T-helper 17 cell (primary cell): ENCODE measurements around the gene RPTOR. TPM values are rescaled to one million over a fixed set of nuclear protein-coding genes. Genes with fewer than 3 reads are reported as not detected.
"Not testable (repeated sequence)": the region's sequence is repeated elsewhere in the genome, so short reads cannot be mapped to it uniquely, and the experiment has no call there.

Experiments
- ATAC-seq: fragments of 150-1000 bp; cut with Tn5 transposase; 2 replicates; pipeline ENCODE4 v1.10.0; 2021; ENCODE audit warnings: mild to moderate bottlenecking, moderate library complexity
- DNase-seq, 3 donors: peaks; one replicate each; pipeline versions ENCODE4 v3.0.0 to v3.0.0-alpha.2; 2020 to 2021
- H3K9me3 ChIP-seq: one replicate; pipeline ENCODE4 v1.7.0; 2013; ENCODE audit warnings: low read length, mild to moderate bottlenecking; ENCODE audit not compliant: control insufficient read depth, poor library complexity, severe bottlenecking
- H3K27ac Mint-ChIP-seq: one replicate; pipeline ENCODE4 v1.8.0; 2022; ENCODE audit warnings: mild to moderate bottlenecking, moderate library complexity, mixed read lengths
- H3K27me3 Mint-ChIP-seq: one replicate; pipeline ENCODE4 v1.8.0; 2022; ENCODE audit warnings: mixed read lengths
- H3K36me3 Mint-ChIP-seq: one replicate; pipeline ENCODE4 v1.8.0; 2022; ENCODE audit warnings: low read depth, mixed read lengths
- H3K4me1 Mint-ChIP-seq: one replicate; pipeline ENCODE4 v1.8.0; 2022; ENCODE audit warnings: mild to moderate bottlenecking, mixed read lengths
- H3K4me3 Mint-ChIP-seq: one replicate; pipeline ENCODE4 v1.8.0; 2022; ENCODE audit warnings: mild to moderate bottlenecking, moderate library complexity, mixed read lengths
- total RNA-seq, 4 donors: library from RNA in 2 of 4; stranded (reverse) in 2 of 4; gene quantifications; one replicate each; pipeline ENCODE4 v1.2.3 and lab custom pipeline; 2022 to 2026

Gene RPTOR
- total RNA-seq, 2 donors from 2014 or later = 55.1 to 61.5 TPM

DNA sequence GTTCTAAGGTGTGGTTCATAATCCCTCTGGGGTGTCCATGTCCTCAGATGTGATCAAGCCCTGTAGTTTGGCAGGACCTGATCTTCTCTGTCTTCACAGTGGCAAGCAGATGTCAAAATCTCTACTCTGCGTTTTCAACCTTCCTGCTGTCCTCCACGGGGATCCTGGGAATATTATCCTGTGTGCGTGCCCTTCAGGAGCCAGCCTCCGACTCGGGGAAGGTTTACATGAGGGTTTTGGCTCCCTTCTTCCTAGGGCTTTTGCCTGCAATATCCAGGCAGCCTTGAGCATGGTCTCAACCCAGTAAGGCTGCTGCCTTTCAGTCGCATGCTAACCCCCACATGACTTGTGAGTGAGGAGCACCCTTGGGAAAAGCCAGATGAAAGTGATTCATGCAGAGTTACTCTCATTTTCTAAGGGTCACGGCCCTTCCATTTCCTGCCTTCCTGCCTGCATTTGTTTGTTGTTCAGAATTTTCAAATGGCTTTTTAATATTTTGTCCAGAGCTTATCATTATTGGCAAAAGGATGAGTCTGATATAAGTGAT is 244.8 kb downstream of the RPTOR start:
- H3K4me3 Mint-ChIP-seq = peak overlapping the region; percentile 89

DNA sequence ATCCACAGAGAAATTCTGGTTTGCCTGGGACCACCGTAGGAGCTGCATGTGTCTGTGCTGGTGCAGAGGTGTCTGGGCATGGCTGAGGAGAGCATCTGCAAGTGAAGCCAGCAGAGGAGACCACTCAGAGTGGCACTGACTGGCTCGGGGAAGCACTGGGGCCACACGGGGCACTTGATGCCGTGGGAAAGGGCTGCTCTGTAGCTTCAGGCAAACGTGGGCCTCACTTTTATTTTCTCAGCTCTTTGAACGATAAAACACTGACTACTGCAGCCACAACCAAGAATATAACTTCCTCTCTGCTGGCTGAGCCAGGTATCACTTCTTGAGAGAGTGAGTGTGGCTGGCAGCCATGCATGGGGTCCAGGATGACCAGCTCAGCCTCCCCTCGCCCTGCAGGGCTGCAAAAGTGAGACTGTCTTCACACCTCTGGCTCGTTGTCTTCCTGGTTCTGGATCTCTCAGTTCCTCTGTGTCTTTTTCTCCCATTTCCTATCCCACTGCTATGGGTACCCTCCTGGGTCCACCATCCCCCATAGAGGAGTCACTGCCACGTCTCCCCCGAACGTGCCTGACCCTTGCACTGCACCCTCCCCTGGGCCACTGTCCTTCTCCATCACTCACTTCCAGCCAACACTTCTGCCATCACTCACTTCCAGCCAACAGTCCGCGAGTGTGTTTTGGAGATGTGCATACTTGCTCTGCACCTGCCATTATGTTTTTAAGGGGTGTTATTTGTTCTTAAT is 245.6 kb downstream of the RPTOR start:
- DNase-seq (no peak), ATAC-seq (peak; percentile 73)
- no peaks in the 10 kb centered on the region for H3K27me3 Mint-ChIP-seq
- peaks cover 55% of the 10 kb centered on the region for H3K4me1 Mint-ChIP-seq
- H3K36me3 Mint-ChIP-seq = peaks cover 4% of the 10 kb centered on the region
- H3K9me3 ChIP-seq = no peaks in the 10 kb centered on the region
- H3K27ac Mint-ChIP-seq = peak overlapping the region; percentile 97
- H3K4me3 Mint-ChIP-seq = peak overlapping the region; percentile 89

More for the DNA sequence above, 244.8 kb downstream of the RPTOR start:
- Mint-ChIP-seq H3K27me3 (no peaks in the 10 kb centered on the region), H3K36me3 (peaks cover 4% of the 10 kb centered on the region), H3K27ac (peak overlapping the region; percentile 97), H3K4me1 (peaks cover 55% of the 10 kb centered on the region)
- H3K9me3 ChIP-seq = no peaks in the 10 kb centered on the region
- DNase-seq = no peak
- ATAC-seq = no peak

DNA sequence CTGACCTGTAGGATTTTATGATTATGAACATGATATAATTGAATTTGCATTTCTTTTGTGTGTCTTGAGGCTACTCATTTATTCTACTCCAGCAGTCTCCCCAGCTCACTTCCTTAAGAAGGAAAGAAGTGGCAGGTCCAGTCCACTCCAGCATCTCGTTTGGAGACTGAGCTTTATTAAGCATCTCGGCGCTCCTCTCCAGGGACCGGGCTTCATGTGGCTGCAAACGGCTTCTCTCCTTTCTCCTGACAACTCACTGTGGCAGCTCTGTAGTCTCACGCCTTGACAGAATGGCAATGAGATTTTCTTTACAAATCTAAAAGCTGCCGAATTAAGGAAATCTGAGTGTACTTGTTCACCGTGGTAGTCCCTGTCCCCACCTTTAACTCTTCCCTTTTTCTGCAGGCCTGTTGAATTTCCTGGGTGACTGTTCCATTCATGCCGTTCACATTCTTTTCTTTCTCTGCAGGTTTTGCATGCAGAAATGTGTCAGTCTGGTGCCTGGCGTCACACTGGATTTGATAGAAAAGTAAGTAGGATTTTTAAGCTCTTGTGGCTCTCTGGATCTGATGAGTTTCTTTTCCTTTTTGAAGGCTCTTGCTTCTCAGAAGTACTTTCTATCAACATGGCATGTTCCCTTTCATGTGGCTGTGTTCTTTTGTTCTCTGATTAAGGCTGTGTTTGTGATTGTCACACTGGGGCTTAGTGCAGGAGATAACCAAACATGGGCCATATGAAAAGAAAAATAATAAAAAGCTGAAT is 246.5 kb downstream of the RPTOR start:
- DNase-seq = no peak
- no peaks in the 10 kb centered on the region for H3K9me3 ChIP-seq
- Mint-ChIP-seq H3K36me3 (peaks cover 4% of the 10 kb centered on the region), H3K27ac (peak overlapping the region; percentile 97), H3K27me3 (no peaks in the 10 kb centered on the region), H3K4me3 (peak overlapping the region; percentile 89), H3K4me1 (peaks cover 51% of the 10 kb centered on the region)
- ATAC-seq = peak; percentile 70

DNA sequence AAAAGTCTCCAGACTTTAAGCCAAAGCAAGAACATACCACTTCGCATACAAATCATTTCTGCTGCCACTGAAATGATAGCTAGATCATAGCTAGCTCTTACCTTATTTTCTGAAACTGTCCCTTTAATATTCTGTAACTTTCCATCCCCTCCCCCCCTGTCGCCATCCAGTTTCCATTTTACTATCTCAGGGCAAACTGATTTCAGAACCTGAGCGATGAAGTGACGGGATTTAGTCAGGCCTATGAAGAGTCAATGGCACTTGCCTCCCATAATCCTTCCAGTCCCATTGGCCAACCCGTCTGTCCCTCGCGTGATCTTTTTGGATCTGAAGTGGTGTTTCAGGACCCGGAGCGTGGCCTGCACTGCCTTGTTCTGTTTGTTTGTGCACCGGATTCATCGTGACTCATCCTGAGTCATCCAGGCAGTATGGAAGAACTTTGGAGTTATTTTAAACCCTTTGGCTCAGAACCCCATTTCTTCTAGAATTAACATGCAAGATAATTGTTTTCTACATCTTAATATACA is 247.2 kb downstream of the RPTOR start:
- peak in 1 of 3 donors; percentile 23 for DNase-seq
- Mint-ChIP-seq H3K4me3 (peak overlapping the region; percentile 89), H3K27ac (peak overlapping the region; percentile 97), H3K4me1 (peaks cover 51% of the 10 kb centered on the region), H3K27me3 (no peaks in the 10 kb centered on the region), H3K36me3 (peaks cover 4% of the 10 kb centered on the region)
- no peaks in the 10 kb centered on the region for H3K9me3 ChIP-seq
- ATAC-seq = peak; percentile 22

DNA sequence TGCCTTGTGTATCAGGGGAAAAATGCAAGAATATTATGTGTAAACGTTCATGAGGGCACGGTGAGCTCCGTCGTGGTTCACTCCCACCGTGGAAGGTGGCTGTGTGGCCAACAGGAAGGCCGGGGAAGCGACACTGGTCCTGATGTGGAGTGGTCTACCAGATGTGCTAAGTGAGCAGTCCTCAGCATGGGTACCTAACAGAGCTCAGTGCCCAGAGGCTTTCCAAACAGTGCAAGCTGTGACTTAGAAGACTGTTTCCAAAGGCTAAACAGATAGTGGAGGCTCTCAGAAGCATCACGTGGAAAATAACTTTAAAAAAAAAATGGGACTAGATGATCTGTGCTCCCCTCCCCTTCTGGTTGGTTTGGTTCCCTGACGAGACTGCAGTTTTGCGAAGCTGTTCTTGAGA is 247.7 kb downstream of the RPTOR start:
- no peak for DNase-seq
- no peaks in the 10 kb centered on the region for H3K27me3 Mint-ChIP-seq
- H3K27ac Mint-ChIP-seq = peak overlapping the region; percentile 97

DNA sequence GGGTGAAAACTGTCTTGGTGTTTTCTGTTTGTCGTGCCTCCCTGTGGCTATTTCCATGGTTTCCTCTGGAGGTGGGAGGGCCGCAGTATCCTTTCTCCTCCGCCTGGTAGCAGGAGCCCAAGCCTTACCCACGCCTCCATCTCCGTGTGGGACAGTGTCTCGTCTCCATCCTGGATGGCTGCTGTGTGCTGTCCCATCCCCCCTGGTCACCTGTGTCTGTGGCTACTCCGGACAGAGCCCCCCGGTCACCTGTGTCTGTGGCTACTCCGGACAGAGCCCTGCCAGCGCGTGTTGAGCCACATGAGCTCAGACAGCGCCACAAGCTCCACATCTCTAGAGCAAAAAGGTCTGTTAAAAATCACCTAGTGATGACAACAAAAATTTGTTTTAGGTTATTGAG is 248.8 kb downstream of the RPTOR start:
- Mint-ChIP-seq H3K36me3 (peaks cover 3% of the 10 kb centered on the region), H3K27ac (peak overlapping the region; percentile 63), H3K27me3 (no peaks in the 10 kb centered on the region), H3K4me3 (no peak overlapping the region), H3K4me1 (peaks cover 47% of the 10 kb centered on the region)
- DNase-seq = no peak
- ATAC-seq = no peak
- H3K9me3 ChIP-seq = no peaks in the 10 kb centered on the region

More for the DNA sequence above, 247.7 kb downstream of the RPTOR start:
- Mint-ChIP-seq H3K4me3 (peak overlapping the region; percentile 31), H3K36me3 (peaks cover 4% of the 10 kb centered on the region), H3K4me1 (peaks cover 51% of the 10 kb centered on the region)
- no peak for ATAC-seq
- no peaks in the 10 kb centered on the region for H3K9me3 ChIP-seq

DNA sequence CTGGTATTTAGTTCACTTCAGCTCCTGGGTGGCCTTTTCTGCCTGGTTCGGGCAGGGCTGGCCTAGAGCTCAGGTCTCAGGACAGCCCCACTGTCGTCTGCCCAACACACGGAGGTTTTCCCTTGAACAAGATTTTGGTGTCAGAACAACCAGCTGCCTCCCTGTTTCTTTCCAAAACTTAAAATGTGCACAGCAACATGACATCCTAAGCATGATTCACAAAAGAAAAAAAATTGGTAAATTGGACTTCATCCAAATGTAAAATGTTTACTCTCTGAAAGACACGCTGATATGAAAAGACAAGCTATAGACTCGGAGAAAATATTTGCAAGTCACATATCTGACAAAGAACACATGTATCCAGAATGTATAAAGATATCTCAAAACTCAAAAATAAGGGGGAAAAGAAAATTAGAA is 249.2 kb downstream of the RPTOR start:
- DNase-seq (no peak), ATAC-seq (no peak)
- no peaks in the 10 kb centered on the region for H3K9me3 ChIP-seq
- Mint-ChIP-seq H3K36me3 (peaks cover 2% of the 10 kb centered on the region), H3K4me3 (no peak overlapping the region), H3K27me3 (no peaks in the 10 kb centered on the region), H3K4me1 (peaks cover 45% of the 10 kb centered on the region), H3K27ac (peak overlapping the region; percentile 63)

DNA sequence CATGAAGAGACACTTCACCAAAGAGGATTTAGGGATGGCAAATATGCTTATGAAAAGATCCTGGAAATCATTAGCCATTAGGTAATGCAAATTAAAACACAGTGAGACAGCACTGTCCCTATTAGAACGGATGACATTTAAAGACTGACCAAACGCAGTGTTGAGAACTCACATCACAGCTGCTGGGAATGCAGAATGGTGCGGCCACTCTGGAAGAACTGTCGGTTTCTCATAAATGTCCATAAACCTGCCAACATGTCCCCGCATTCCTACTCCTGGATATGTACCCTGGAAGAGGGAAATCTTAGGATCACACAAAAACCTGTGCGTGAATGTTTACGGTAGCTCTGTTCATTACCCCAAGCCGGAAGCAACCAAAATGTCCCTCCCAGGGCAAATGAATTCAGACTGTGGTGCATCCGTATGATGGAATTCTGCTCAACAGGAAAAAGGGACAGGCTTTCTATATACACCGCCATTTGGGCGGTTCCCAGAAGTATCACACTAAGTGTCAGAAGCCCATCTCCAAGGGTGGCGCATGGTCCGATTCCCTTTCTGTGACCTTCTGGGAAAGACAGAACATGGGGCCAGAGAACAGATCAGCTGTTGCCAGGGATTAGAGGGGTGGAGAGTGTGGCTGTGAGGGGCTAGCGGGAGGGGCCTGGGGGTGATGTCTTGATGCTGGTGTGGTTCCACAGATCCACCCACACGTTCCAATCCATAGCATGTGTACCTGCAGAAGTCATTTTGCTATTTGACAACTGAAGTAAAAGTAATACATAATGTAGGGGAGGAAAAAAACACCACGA is 249.8 kb downstream of the RPTOR start:
- H3K36me3 Mint-ChIP-seq = peaks cover 2% of the 10 kb centered on the region
- DNase-seq (no peak), ATAC-seq (no peak)
- no peaks in the 10 kb centered on the region for H3K9me3 ChIP-seq
- peak overlapping the region; percentile 63 for H3K27ac Mint-ChIP-seq
- H3K4me1 Mint-ChIP-seq = peaks cover 40% of the 10 kb centered on the region
- H3K27me3 Mint-ChIP-seq = no peaks in the 10 kb centered on the region
- H3K4me3 Mint-ChIP-seq = no peak overlapping the region

DNA sequence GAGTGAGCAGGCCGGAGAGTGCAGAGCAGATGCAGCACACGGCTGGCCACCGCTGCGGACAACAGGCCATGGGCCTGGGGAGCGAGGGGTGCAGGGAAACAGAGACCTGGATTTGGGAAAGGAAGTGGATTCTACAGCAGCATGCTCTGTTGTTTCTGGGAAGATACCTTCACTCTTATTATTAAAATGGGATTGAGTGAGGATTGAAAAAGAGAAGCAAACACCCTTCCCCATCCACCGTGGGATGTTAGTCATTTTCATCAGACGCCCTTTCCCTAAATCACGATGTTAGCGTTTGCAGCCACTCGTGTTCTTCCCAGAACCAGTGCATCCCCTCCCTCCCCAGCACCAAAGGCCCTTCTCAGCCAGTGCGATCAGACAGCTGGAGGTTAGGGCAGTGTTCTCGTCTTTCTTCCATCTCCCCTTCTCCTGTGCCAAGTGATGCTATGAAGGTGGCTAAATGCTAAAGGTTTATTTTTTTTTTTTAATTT is 250.5 kb downstream of the RPTOR start:
- H3K27me3 Mint-ChIP-seq = no peaks in the 10 kb centered on the region
- H3K36me3 Mint-ChIP-seq = peaks cover 2% of the 10 kb centered on the region
- no peaks in the 10 kb centered on the region for H3K9me3 ChIP-seq
- H3K27ac Mint-ChIP-seq = no peak overlapping the region
- no peak for DNase-seq
- H3K4me3 Mint-ChIP-seq = no peak overlapping the region
- peaks cover 33% of the 10 kb centered on the region for H3K4me1 Mint-ChIP-seq
- no peak for ATAC-seq

DNA sequence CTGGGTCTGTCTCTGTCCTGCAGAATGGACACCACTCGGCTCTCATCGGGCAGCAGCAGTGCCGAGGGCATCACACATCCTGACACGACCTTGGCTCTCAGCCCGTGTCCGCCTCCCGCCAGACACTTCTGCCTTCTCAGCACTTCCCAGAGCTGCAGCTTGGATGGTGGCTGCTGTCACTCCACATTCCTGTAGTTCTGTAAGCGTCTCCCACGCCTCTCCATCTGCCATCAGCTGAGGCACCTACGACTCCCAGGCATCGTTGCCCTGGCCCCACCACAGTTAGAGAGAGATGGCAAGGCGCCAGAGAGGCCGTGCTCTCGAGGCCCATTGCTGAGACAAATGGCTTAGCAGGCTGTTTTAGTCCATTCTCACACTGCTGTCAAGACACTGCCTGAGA is 251.1 kb downstream of the RPTOR start:
- Mint-ChIP-seq H3K4me1 (peaks cover 27% of the 10 kb centered on the region), H3K27me3 (no peaks in the 10 kb centered on the region), H3K27ac (no peak overlapping the region), H3K36me3 (peaks cover 2% of the 10 kb centered on the region), H3K4me3 (no peak overlapping the region)
- ATAC-seq (no peak), DNase-seq (no peak)
- no peaks in the 10 kb centered on the region for H3K9me3 ChIP-seq

DNA sequence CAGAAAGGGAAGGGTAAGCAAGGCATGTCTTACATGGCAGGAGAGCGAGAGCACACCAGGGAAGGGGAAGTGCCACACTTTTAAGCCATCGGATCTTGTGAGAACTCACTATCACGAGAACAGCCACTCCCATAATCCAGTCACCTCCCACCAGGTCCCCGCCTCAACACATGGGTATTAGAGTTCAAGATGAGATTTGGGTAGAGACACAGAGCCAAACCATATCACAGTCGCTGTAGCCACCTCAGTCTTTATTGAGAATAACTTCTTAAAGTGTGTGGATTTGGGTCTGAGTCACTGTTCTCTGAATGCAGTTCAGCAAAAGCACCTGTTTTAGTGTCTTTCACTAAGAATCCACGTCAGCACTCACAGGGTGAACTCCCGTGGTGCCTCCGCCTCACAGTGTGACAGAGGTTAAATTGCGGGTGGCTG is 251.8 kb downstream of the RPTOR start:
- Mint-ChIP-seq H3K4me1 (peaks cover 20% of the 10 kb centered on the region), H3K27ac (no peak overlapping the region), H3K4me3 (no peak overlapping the region), H3K27me3 (no peaks in the 10 kb centered on the region), H3K36me3 (peaks cover 2% of the 10 kb centered on the region)
- H3K9me3 ChIP-seq = no peaks in the 10 kb centered on the region
- DNase-seq (no peak), ATAC-seq (no peak)

DNA sequence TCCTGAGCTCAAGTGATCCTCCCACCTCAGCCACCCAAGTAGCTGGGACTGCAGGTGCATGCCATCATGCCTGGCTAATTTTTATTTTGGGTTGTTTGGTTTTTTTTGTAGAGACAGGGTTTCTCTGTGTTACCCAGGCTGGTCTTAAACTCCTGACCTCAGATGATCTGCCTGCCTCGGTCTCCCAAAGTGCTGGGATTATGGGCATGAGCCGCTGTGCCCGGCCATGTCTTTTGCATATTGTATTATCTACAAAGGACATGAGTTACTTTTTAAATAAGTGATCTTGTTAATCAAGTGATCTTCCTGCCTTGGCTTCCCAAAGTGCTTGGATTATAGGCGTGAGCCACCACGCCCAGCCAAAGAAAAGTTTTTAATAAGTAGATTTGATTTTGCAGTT is 252.6 kb downstream of the RPTOR start:
- not testable (repeated sequence) for H3K4me3 Mint-ChIP-seq, DNase-seq, H3K27me3 Mint-ChIP-seq, H3K36me3 Mint-ChIP-seq, H3K27ac Mint-ChIP-seq, ATAC-seq, H3K9me3 ChIP-seq
- H3K4me1 Mint-ChIP-seq = peaks cover 13% of the 10 kb centered on the region
